Measurements from ENCODE around the gene BRF1.
A peak's percentile ranks its signal among the peaks of the same experiment; 100 is the strongest.
"Not testable (repeated sequence)": the region's sequence is repeated elsewhere in the genome, so short reads cannot be mapped to it uniquely, and the experiment has no call there.

Gene BRF1

GRCh38 chr14:105315941-105316576 lies 15.3 kb upstream of the BRF1 start:
- no peak for DNase-seq (ENCODE audit: low spot score)

GRCh38 chr14:105315211-105315721 lies 14.5 kb upstream of the BRF1 start:
- DNase-seq (ENCODE audit: low spot score), result no peak

GRCh38 chr14:105314287-105315200 lies 13.7 kb upstream of the BRF1 start, which contains the start of gene PACS2:
TSS of gene PACS2 (plus strand) at chr14:105314748. CDS start at chr14:105314919, 171 bp downstream.
- peak; percentile 88 for DNase-seq (ENCODE audit: low spot score)

GRCh38 chr14:105313381-105314286 lies 12.8 kb upstream of the BRF1 start:
- DNase-seq (ENCODE audit: low spot score), result no peak

- peak; percentile 86 for DNase-seq (ENCODE audit: low spot score)
Measured at GRCh38 chr14:105312973-105313372, 12.2 kb upstream of the BRF1 start.

- DNase-seq (ENCODE audit: low spot score), result no peak
Measured at GRCh38 chr14:105311838-105312237, 11.0 kb upstream of the BRF1 start.

- no peak for DNase-seq (ENCODE audit: low spot score)
Measured at GRCh38 chr14:105309371-105309770, 8.6 kb upstream of the BRF1 start.

- DNase-seq (ENCODE audit: low spot score), result no peak
Measured at GRCh38 chr14:105307052-105307727, 6.4 kb upstream of the BRF1 start.

GRCh38 chr14:105305791-105306190 lies 5.0 kb upstream of the BRF1 start:
- no peak for DNase-seq (ENCODE audit: low spot score)

GRCh38 chr14:105305345-105305744 lies 4.5 kb upstream of the BRF1 start:
- DNase-seq (ENCODE audit: low spot score), result no peak

- DNase-seq (ENCODE audit: low spot score), result no peak
Measured at GRCh38 chr14:105304565-105304964, 3.8 kb upstream of the BRF1 start.

- no peak for DNase-seq (ENCODE audit: low spot score)
Measured at GRCh38 chr14:105303949-105304348, 3.1 kb upstream of the BRF1 start.

- DNase-seq (ENCODE audit: low spot score), result not testable (repeated sequence)
Measured at GRCh38 chr14:105301915-105302249, 1.1 kb upstream of the BRF1 start.

GRCh38 chr14:105301103-105301914 lies 508 bp upstream of the BRF1 start:
- peak; percentile 95 for DNase-seq (ENCODE audit: low spot score)

GRCh38 chr14:105299654-105300541 lies 903 bp downstream of the BRF1 start:
- DNase-seq (ENCODE audit: low spot score), result no peak

GRCh38 chr14:105297311-105297710 lies 3.5 kb downstream of the BRF1 start:
- DNase-seq (ENCODE audit: low spot score), result not testable (repeated sequence)

- no peak for DNase-seq (ENCODE audit: low spot score)
Measured at GRCh38 chr14:105294142-105294597, 6.6 kb downstream of the BRF1 start.

- DNase-seq (ENCODE audit: low spot score), result no peak
Measured at GRCh38 chr14:105292826-105293711, 7.7 kb downstream of the BRF1 start.

Measured in putamen (tissue), 1 donor.